SK-N-MC (cell line): Measurements from ENCODE around the gene FAR1.

ENCODE experiments used
- DNase-seq: peaks from one replicate; pipeline ENCODE4 v3.0.0-alpha.2; 2011; ENCODE audit warnings: low read depth, low spot score
- H3K27ac ChIP-seq: fragments of 200-600 bp; sonication (generic); 2 replicates; pipeline ENCODE4 v1.5.1; 2016; ENCODE audit warnings: mixed run types
- H3K36me3 ChIP-seq: fragments of 200-600 bp; sonication (generic); 2 replicates; pipeline ENCODE4 v1.6.1; 2017; ENCODE audit warnings: antibody characterized with exemption, low read length, mixed read lengths; ENCODE audit not compliant: insufficient read depth
- H3K4me3 ChIP-seq: fragments of 200-600 bp; sonication (generic); 2 replicates; pipeline ENCODE4 v1.5.1; 2016
- H3K9ac ChIP-seq: fragments of 200-600 bp; sonication (generic); 2 replicates; pipeline ENCODE4 v1.8.0; 2017; ENCODE audit warnings: mixed run types, mixed read lengths; ENCODE audit not compliant: insufficient read length
- H3K9me3 ChIP-seq: fragments of 200-600 bp; sonication (generic); 2 replicates; pipeline ENCODE4 v1.6.1; 2017; ENCODE audit warnings: low read depth, mild to moderate bottlenecking, antibody characterized with exemption, low read length, moderate library complexity, mixed read lengths
- EZH2 ChIP-seq: fragments of 200-600 bp; sonication (generic); IDR thresholded peaks from one replicate; pipeline ENCODE4 v1.6.1; 2017; ENCODE audit warnings: antibody characterized with exemption
- FOXP2 ChIP-seq: optimal IDR thresholded peaks from 2 replicates; pipeline ENCODE3; 2011; ENCODE audit warnings: mild to moderate bottlenecking, moderate library complexity; ENCODE audit not compliant: insufficient read depth; ENCODE audit errors: extremely low read length, control extremely low read depth
- POLR2AphosphoS5 ChIP-seq: IDR thresholded peaks from 2 replicates; pipeline ENCODE4 v1.6.1; 2012; ENCODE audit warnings: mild to moderate bottlenecking, low read depth, low read length, borderline replicate concordance

FAR1 gene

DNA sequence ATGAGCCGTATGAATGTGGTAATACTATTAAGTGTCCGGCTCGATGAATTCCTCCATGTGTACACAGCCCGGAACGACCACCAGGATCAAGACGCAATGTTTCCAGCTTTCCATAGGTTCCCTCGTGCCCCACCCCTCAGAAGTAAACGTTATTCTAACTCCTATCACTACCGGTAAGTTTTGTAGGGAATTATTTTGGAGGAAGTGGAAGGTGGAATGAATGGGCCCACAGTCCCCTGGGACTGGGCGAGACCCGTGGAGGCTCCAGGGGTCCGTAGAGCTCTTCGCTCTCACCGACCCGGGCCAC lies 720 bp upstream of the FAR1 start:
- no peak for DNase-seq
- no peak for TF ChIP-seq FOXP2
- no peak for TF ChIP-seq EZH2
- no peak for TF ChIP-seq POLR2AphosphoS5
- peaks cover 14% of the 10 kb centered on the region; the same call in 1 of the 2 replicates for H3K36me3 ChIP-seq
- peak overlapping the region; percentile 40; the same call in 1 of the 2 replicates for H3K27ac ChIP-seq
- no peaks in the 10 kb centered on the region for H3K9me3 ChIP-seq
- peak overlapping the region; percentile 95 for H3K4me3 ChIP-seq
- H3K9ac ChIP-seq = peak overlapping the region; percentile 82

- no peaks in the 10 kb centered on the region for H3K9me3 ChIP-seq
- peak overlapping the region; percentile 33; the same call in 1 of the 2 replicates for H3K27ac ChIP-seq
- no peak for DNase-seq
- H3K9ac ChIP-seq = peak overlapping the region; percentile 86
- TF ChIP-seq EZH2 (no peak), FOXP2 (no peak), POLR2AphosphoS5 (no peak)
- peak overlapping the region; percentile 95 for H3K4me3 ChIP-seq
- peaks cover 17% of the 10 kb centered on the region; the same call in 1 of the 2 replicates for H3K36me3 ChIP-seq
Observed at GRCh38 chr11:13668957-13669521, 571 bp downstream of the FAR1 start.

DNA sequence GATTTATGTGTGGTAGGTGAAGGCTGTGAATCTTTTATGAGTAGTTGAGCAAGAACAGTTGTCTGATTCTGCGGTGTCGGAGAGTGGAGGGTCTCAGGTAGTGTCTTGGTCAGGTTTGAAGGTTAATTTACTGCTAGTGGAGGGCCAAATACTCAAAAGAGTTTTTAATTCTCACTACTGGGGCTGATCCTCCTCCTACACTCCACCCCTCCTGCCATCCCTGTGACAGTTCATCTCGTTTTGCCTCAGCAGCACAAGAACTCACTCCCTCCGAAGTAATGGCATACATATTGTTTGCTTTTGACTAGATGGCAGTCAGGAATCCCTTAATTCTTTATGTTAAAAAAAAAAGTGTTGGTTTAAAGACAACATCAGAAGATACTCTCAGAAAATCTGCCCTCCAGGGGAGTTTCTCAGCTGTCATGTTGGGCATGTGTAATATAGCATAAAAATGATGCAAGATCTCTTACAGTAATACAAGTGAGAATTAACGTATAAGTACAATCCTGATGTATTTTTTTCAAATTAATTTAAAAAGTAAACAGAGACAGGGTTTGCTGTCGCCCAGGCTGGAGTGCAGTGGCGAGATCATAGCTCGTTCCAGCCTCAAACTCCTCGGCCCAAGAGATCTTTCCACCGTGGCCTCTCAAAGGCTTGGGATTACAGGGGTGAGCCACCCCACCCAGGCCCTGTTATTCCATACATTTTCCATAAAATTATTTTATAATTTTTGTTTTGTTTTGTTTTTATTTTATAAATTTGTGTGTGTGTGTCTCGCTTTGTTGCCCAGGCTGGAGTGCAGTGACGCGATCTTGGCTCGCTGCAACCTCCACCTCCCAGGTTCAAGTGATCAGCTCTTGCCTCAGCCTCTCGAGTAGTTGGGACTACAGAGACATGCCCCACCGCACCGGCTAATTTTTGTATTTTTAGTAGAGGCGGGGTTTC lies 1.3 kb downstream of the FAR1 start:
- peak overlapping the region; percentile 95 for H3K4me3 ChIP-seq
- peaks cover 17% of the 10 kb centered on the region; the same call in 1 of the 2 replicates for H3K36me3 ChIP-seq
- H3K9me3 ChIP-seq = no peaks in the 10 kb centered on the region
- H3K9ac ChIP-seq = peak overlapping the region; percentile 86
- no peak for DNase-seq
- TF ChIP-seq EZH2 (no peak), FOXP2 (no peak), POLR2AphosphoS5 (no peak)
- peak overlapping the region; percentile 33; the same call in 1 of the 2 replicates for H3K27ac ChIP-seq

DNA sequence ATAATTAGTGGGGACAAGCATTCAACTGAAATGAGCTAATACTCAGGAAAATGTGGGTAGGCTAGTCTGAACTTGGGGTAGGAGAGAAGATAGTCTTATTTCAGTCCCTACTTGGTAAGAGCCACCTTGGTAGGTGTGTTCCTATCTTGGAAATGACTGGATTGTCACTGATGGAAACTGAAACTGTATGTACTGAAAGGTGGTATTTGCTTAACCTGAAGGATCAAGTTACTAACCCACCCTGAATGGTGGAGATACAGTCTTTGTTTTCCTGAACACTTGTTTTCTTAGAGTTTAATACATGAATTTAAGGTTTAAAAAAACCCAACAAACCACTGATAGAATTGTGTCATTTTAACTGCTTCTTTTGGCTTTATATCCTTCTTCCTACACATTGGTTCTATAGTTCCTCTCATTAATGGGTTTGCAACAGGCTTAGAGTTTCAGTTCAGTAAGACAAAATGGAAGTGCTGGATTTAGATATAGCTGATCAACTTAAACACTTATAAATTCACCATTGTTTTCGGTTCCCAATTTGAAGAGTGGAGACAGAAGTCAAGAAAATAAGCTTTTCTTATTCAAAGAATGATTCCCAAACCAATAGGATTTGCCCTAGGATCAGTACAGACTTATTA lies 4.2 kb downstream of the FAR1 start:
- H3K9ac ChIP-seq = no peak overlapping the region
- H3K27ac ChIP-seq = no peak overlapping the region
- TF ChIP-seq FOXP2 (no peak), EZH2 (no peak), POLR2AphosphoS5 (no peak)
- H3K4me3 ChIP-seq = no peak overlapping the region
- peaks cover 17% of the 10 kb centered on the region; the same call in 1 of the 2 replicates for H3K36me3 ChIP-seq
- DNase-seq = no peak
- no peaks in the 10 kb centered on the region for H3K9me3 ChIP-seq

- TF ChIP-seq FOXP2 = no peak
- TF ChIP-seq EZH2 = no peak
- no peak for TF ChIP-seq POLR2AphosphoS5
- Histone ChIP-seq H3K4me3 (peak overlapping the region; percentile 30; the same call in 1 of the 2 replicates), H3K9me3 (no peaks in the 10 kb centered on the region), H3K36me3 (peaks cover 17% of the 10 kb centered on the region; the same call in 1 of the 2 replicates), H3K9ac (no peak overlapping the region), H3K27ac (peak overlapping the region; percentile 82)
- DNase-seq = no peak
Observed at GRCh38 chr11:13674799-13675509, 6.5 kb downstream of the FAR1 start.

DNA sequence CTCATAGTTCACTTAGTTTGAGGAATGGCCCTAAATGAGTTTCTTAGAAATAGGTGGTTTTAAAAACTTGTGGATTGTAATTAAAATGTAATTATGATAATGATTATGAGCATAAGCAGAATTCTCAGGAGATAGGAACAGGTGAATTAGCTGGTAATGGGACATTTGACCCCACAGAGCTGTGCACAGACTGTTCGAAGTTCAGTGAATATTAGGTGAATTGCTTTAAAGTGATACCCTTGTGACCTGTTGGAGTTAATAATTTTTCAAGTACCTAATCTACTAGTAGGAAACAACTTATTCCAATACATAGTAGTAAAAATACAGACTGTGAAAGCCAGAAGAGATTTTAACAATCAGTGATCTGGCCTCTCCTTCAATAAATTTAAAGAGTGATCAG lies 8.1 kb downstream of the FAR1 start:
- Histone ChIP-seq H3K36me3 (peaks cover 9% of the 10 kb centered on the region; the same call in 1 of the 2 replicates), H3K4me3 (no peak overlapping the region)
- no peak for DNase-seq

DNA sequence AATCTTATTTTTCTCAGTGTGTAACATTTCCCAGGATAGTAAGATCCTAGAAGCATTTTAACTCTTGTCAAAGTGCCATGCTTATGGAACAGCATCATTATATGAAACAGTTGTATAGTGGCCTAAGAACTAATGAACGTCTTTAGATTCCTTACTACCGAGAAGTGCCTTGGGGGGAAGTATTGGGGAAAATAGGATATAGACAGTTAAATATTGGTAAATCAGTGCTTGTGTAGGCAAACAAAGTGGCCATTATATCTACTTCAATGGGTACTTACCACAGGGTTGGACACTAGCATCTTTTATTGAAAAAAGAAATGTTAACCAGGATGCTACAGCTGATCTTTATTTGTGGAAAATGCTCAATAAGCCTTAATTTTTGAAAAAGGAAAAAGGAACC lies 11.3 kb downstream of the FAR1 start:
- no peak overlapping the region for H3K27ac ChIP-seq
- DNase-seq = no peak
- no peak overlapping the region for H3K4me3 ChIP-seq
- H3K36me3 ChIP-seq = no peaks in the 10 kb centered on the region; the same call in 1 of the 2 replicates
- no peak overlapping the region for H3K9ac ChIP-seq
- no peaks in the 10 kb centered on the region for H3K9me3 ChIP-seq
- TF ChIP-seq FOXP2 (no peak), POLR2AphosphoS5 (no peak), EZH2 (no peak)

More for the DNA sequence above, 8.1 kb downstream of the FAR1 start:
- TF ChIP-seq POLR2AphosphoS5 (no peak), EZH2 (no peak), FOXP2 (no peak)
- no peaks in the 10 kb centered on the region for H3K9me3 ChIP-seq
- peak overlapping the region; percentile 82; the same call in 1 of the 2 replicates for H3K27ac ChIP-seq
- H3K9ac ChIP-seq = no peak overlapping the region
